K562 (cell line): ENCODE measurements around the gene LAMA5. TPM values are rescaled to one million over a fixed set of nuclear protein-coding genes. Genes with fewer than 3 reads are reported as not detected.

ENCODE experiments used
- ATAC-seq: fragments of 200-7000 bp; cut with Tn5 transposase; 3 replicates; pipeline ENCODE4 v1.9.1; 2020; ENCODE audit warnings: moderate library complexity
- BruUV-seq: library from RNA; stranded (reverse); fragments of 400-500 nt; replicated peaks from 2 replicates; lab custom pipeline; 2021; lab: Mats Ljungman, UMichigan
- CTCF ChIA-PET: fragments of 300-600 bp; formaldehyde crosslinking; extraction: SDS; loops from one replicate; lab custom pipeline; 2021; ENCODE audit warnings: low intra/inter-chr PET ratio; lab: Yijun Ruan, JAX
- POLR2A ChIA-PET: fragments of 300-600, 350-650 bp; sonication (Branson Sonifier 250); formaldehyde crosslinking; extraction: SDS; loops from one replicate; lab custom pipeline; 2021; ENCODE audit warnings: antibody characterized with exemption, inconsistent platforms; lab: Yijun Ruan, JAX
- DNase-seq, 4 experiments: peaks; one replicate each; pipeline versions ENCODE4 v3.0.0 to v3.0.0-alpha.2; 2011 to 2018; ENCODE audit warnings: low spot score in 3 of 4, mixed read lengths in 3 of 4; ENCODE audit errors: extremely low read depth in 1 of 4
- FAIRE-seq: peaks from 2 replicates; lab custom pipeline; 2011; peaks lifted over from hg19 to GRCh38; lab: Jason Lieb, UNC
- H2AFZ ChIP-seq: 2 replicates; pipeline ENCODE4 v1.6.0; 2011; ENCODE audit warnings: low read depth, low read length, control low read depth, inconsistent platforms
- H3K27ac ChIP-seq: fragments of 200-600 bp; 3 replicates; pipeline ENCODE4 v1.8.0; 2011; ENCODE audit warnings: low read depth, mild to moderate bottlenecking, control low read depth, inconsistent platforms, low read length, moderate library complexity, mixed read lengths; ENCODE audit errors: extremely low read depth
- H3K27me3 ChIP-seq, 2 experiments: fragments of 300-600 bp in 1 of 2; 2 replicates in 1 of 2; 3 replicates in 1 of 2; pipeline versions ENCODE4 v1.6.0 to v1.8.0; 2011; ENCODE audit warnings: inconsistent platforms in 2 of 2, low read length in 2 of 2, mild to moderate bottlenecking in 1 of 2, mixed read lengths in 1 of 2, moderate library complexity in 1 of 2; ENCODE audit not compliant: control insufficient read depth in 2 of 2, insufficient read depth in 2 of 2
- H3K36me3 ChIP-seq: fragments of 300-600 bp; 3 replicates; pipeline ENCODE4 v1.8.0; 2011; ENCODE audit warnings: mild to moderate bottlenecking, low read length, inconsistent platforms; ENCODE audit not compliant: control insufficient read depth, insufficient read depth
- H3K4me1 ChIP-seq, 2 experiments: fragments of 200-600 bp in 1 of 2; replicated peaks in 1 of 2; 2 replicates in 1 of 2; 3 replicates in 1 of 2; pipeline versions ENCODE4 v1.5.1 to v1.8.0; 2011; ENCODE audit warnings: inconsistent platforms in 2 of 2, low read length in 2 of 2, mild to moderate bottlenecking in 1 of 2, mixed read lengths in 1 of 2, moderate library complexity in 1 of 2; ENCODE audit not compliant: control insufficient read depth in 2 of 2, insufficient read depth in 2 of 2
- H3K4me2 ChIP-seq: 2 replicates; pipeline ENCODE4 v1.6.1; 2011; ENCODE audit warnings: low read length, control low read depth, inconsistent platforms, mixed read lengths; ENCODE audit not compliant: insufficient read depth
- H3K4me3 ChIP-seq: fragments of 200-600 bp; sonication (generic), shearing (Covaris generic); 2 replicates; pipeline ENCODE4 v1.5.1; 2016; ENCODE audit warnings: control low read depth, inconsistent platforms
- H3K79me2 ChIP-seq: fragments of 200-600 bp; 3 replicates; pipeline ENCODE4 v1.8.0; 2011; ENCODE audit warnings: low read length, inconsistent platforms; ENCODE audit not compliant: control insufficient read depth, insufficient read depth
- H3K9ac ChIP-seq, 2 experiments: 2 replicates each; pipeline versions ENCODE4 v1.6.0 to v1.6.1; 2011; ENCODE audit warnings: low read depth in 2 of 2, low read length in 2 of 2, control low read depth in 1 of 2, inconsistent platforms in 1 of 2, mild to moderate bottlenecking in 1 of 2, mixed read lengths in 1 of 2; ENCODE audit not compliant: insufficient read depth in 1 of 2
- H3K9me1 ChIP-seq: one replicate; pipeline ENCODE4 v1.6.0; 2011; ENCODE audit warnings: inconsistent platforms, mild to moderate bottlenecking, low read length, moderate library complexity; ENCODE audit not compliant: control insufficient read depth, insufficient read depth
- H3K9me3 ChIP-seq: replicated peaks from 2 replicates; pipeline ENCODE4 v1.5.1; 2011; ENCODE audit warnings: low read depth, low read length, inconsistent platforms; ENCODE audit not compliant: control insufficient read depth, insufficient read depth
- H4K20me1 ChIP-seq: replicated peaks from 2 replicates; pipeline ENCODE4 v1.6.1; 2011; ENCODE audit warnings: low read length, inconsistent platforms, mixed read lengths; ENCODE audit not compliant: control insufficient read depth, insufficient read depth
- NONO ChIP-seq, 2 experiments: fragments of 200-400 bp in 1 of 2; fragments of 450-650 bp in 1 of 2; formaldehyde crosslinking in 1 of 2; IDR thresholded peaks; 2 replicates each; pipeline ENCODE4 v1.6.1; 2017; ENCODE audit warnings: low read depth in 2 of 2, mild to moderate bottlenecking in 2 of 2, moderate library complexity in 2 of 2, low read length in 1 of 2
- PHF20 ChIP-seq: fragments of 450-650 bp; IDR thresholded peaks from 2 replicates; pipeline ENCODE4 v1.6.1; 2018; ENCODE audit not compliant: partially characterized antibody
- TRIM24 ChIP-seq, 2 experiments: fragments of 450-650 bp; IDR thresholded peaks; 2 replicates each; pipeline ENCODE4 v1.6.1; 2016
- ZNF217 ChIP-seq: sonication (generic); formaldehyde crosslinking; IDR thresholded peaks from 2 replicates; pipeline ENCODE4 v1.8.0; 2022; ENCODE audit warnings: mild to moderate bottlenecking, missing genetic modification reagents
- whole genome bisulfite sequencing: fragments of 100-300 bp; shearing (Covaris generic); methylation state at CpG from one replicate; pipeline ENCODE4 v1.1.6; 2016; ENCODE audit warnings: low coverage, mixed read lengths; ENCODE audit not compliant: insufficient coverage; ENCODE audit errors: missing lambda C conversion rate; 5-methylcytosine and 5-hydroxymethylcytosine counted together
- in situ Hi-C: fragments of 300-500 bp; cut with MboI; formaldehyde crosslinking; loops from 4 replicates; pipeline ENCODE4 v1.15.0; 2018; ENCODE audit warnings: inconsistent platforms, mixed read lengths
- intact Hi-C: fragments of 100-400 bp; cut with micrococcal nuclease; formaldehyde crosslinking; loops from 2 replicates; pipeline ENCODE4 v1.14.2; 2022
- polyA plus RNA-seq, 8 experiments: library from polyadenylated mRNA; depleted of rRNA in 4 of 8; stranded (reverse) in 5 of 8; unstranded in 3 of 8; fragments of >200 nt; fragmentation: Nextera tagmentation in 2 of 8; fragmentation: Illumina TruSeq in 1 of 8; extraction: Ambion mirVana in 2 of 8; extraction: Trizol in 1 of 8; gene quantifications; 2 replicates each; pipeline versions ENCODE4 v1.2.1 to v1.2.3, GENCODE V29; 2011 to 2014; ENCODE audit warnings: inconsistent platforms in 1 of 8, missing spikeins in 1 of 8
- total RNA-seq, 7 experiments: library from RNA; depleted of rRNA in 6 of 7; stranded (reverse); fragments of >200 nt in 6 of 7; fragmentation: Illumina TruSeq in 2 of 7; extraction: Trizol in 2 of 7; gene quantifications; 2 replicates each; pipeline versions ENCODE4 v1.2.1 to v1.2.3, GENCODE V29; 2011 to 2021; ENCODE audit warnings: low replicate concordance in 1 of 7
- TF ChIP-seq, protein P1 (sequence below): sonication (generic); formaldehyde crosslinking; IDR thresholded peaks from 2 replicates; pipeline ENCODE4 v1.8.0; 2022; ENCODE audit warnings: mild to moderate bottlenecking, missing genetic modification reagents, borderline replicate concordance

LAMA5 gene
- total and polyA plus RNA-seq, 9 of the 15 experiments (the other 6 are each of a cell fraction or from before 2014, with no cell fraction given) = 0.31 to 101 (median 7.8) TPM

DNA sequence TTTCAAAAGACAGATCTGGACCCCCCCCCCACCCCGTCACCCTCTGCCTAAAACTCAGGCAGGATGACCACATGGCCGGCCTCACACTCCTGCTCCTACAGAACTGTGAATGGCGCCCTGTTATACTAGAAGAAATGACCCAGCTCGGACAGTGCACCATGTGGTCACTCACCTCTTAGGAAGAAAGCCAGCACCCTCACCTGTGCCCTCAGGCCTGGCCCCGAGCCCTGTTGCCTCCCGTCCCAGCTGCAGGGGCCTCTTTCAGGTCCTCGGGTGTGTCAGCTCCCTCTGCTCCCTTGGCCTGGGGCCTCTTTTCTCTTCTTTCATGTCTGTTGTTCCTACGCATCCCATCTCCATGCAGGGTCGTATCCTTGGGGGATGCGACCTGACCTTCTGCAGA lies 105.0 kb downstream of the LAMA5 start:
- Histone ChIP-seq H3K4me3 (no peak overlapping the region), H3K36me3 (peaks cover 38% of the 10 kb centered on the region; the same call in 2 of the 3 replicates), H4K20me1 (peaks cover 10% of the 10 kb centered on the region; the same call in 1 of the 2 replicates), H3K9ac (peak overlapping the region in 1 of 2 experiments; percentile 56; a peak in 1 of 4 replicates), H3K79me2 (no peaks in the 10 kb centered on the region), H3K27me3 (no peaks in the 10 kb centered on the region), H3K9me3 (no peaks in the 10 kb centered on the region), H3K4me1 (peaks cover 0 to 10% of the 10 kb centered on the region in 2 experiments; a peak in 2 of 5 replicates), H3K27ac (no peak overlapping the region), H3K4me2 (no peak overlapping the region), H3K9me1 (no peaks in the 10 kb centered on the region), H2AFZ (no peak overlapping the region)
- DNase-seq (no peak), FAIRE-seq (no peak), ATAC-seq (no peak)
- in situ Hi-C loops = no loop called here
- BruUV-seq = no TSS peak
- TF ChIP-seq PHF20 = no peak
- TF ChIP-seq ZNF217 = no peak
- CTCF ChIA-PET = no interaction called here
- WGBS = 81% methylated on average over 7 of the region's 10 CpGs
- POLR2A ChIA-PET = interaction anchor here (0.8 kb wide), 2 partner anchors 12 to 20 kb away, joined by 3 read pairs; no protein-coding TSS in a partner anchor
- intact Hi-C loops = no loop called here

DNA sequence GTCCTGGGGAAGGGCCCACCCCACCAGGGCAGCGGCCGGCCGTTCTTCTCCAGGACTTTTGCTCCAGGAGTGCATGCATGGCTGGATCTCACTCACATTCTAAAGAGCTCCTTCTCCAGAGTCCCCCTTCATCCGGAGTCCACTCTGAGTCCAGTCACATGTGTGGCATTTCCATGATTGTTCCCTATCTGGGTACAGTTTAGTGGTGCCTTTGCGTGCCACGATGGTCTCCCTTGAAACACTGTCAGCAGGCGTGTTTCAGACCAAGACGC lies 107.9 kb downstream of the LAMA5 start:
- intact Hi-C loops (no loop called here), in situ Hi-C loops (no loop called here)
- no peaks in the 10 kb centered on the region for H3K9me3 ChIP-seq
- ChIA-PET POLR2A (interaction anchor here (0.6 to 1.3 kb wide), 3 partner anchors 13 to 22 kb away, joined by 3 to 4 read pairs (median 3); no protein-coding TSS in a partner anchor), CTCF (no interaction called here)
- BruUV-seq = no TSS peak
- no peak overlapping the region for H2AFZ ChIP-seq
- no peak overlapping the region for H3K27ac ChIP-seq
- H4K20me1 ChIP-seq = peaks cover 17% of the 10 kb centered on the region
- no peak for DNase-seq
- 87% methylated on average over 8 of the region's 8 CpGs for WGBS
- H3K4me3 ChIP-seq = no peak overlapping the region
- no peak for FAIRE-seq
- no peak overlapping the region for H3K4me2 ChIP-seq
- TF ChIP-seq, protein P1, sequence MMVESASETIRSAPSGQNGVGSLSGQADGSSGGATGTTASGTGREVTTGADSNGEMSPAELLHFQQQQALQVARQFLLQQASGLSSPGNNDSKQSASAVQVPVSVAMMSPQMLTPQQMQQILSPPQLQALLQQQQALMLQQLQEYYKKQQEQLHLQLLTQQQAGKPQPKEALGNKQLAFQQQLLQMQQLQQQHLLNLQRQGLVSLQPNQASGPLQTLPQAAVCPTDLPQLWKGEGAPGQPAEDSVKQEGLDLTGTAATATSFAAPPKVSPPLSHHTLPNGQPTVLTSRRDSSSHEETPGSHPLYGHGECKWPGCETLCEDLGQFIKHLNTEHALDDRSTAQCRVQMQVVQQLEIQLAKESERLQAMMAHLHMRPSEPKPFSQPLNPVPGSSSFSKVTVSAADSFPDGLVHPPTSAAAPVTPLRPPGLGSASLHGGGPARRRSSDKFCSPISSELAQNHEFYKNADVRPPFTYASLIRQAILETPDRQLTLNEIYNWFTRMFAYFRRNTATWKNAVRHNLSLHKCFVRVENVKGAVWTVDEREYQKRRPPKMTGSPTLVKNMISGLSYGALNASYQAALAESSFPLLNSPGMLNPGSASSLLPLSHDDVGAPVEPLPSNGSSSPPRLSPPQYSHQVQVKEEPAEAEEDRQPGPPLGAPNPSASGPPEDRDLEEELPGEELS (CRISPR knock-in tag) = no peak
- TF ChIP-seq TRIM24 (IDR thresholded peaks at IDR 0.05) (no peak), NONO (IDR thresholded peaks at IDR 0.05; ENCODE audit: low read depth in 2 of 2, low read length in 1 of 2) (no peak)
- H3K9me1 ChIP-seq = no peaks in the 10 kb centered on the region
- no peaks in the 10 kb centered on the region for H3K27me3 ChIP-seq
- H3K4me1 ChIP-seq = peaks cover 0 to 15% of the 10 kb centered on the region in 2 experiments; a peak in 2 of 5 replicates
- H3K79me2 ChIP-seq = 0 out of 3 replicates have a peak, but pooled peaks cover 3% of the 10 kb centered on the region
- no peak for ATAC-seq
- H3K9ac ChIP-seq = no peak overlapping the region; a peak in 1 of 4 replicates
- H3K36me3 ChIP-seq = peaks cover 36% of the 10 kb centered on the region; the same call in 2 of the 3 replicates
